ENCODE measurements around the gene CUL1.
A peak's percentile ranks its signal among the peaks of the same experiment; 100 is the strongest.

The CUL1 gene

DNA sequence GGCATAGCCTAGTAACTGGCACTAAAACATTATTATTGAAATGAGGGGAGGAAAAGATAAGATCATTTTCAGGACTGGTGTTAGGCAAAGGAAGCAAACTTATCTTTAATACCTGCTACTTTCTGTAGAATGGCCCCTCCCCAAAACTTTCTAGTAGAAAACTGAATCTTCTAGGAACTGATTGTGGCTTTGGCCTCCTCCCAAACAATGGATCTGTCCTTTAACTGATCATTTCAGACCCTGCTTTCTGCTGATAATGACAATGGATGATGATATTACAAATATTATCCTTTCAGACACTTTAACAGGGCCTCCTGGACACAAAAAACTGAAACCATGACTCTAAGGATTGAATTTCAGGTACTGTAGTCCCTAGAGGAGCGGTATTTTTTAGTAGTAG, 130.3 kb downstream of the CUL1 start:
- peak; percentile 29 for FAIRE-seq
- no peak for DNase-seq (ENCODE audit: insufficient read length, low spot score)
- TF ChIP-seq, protein P1, sequence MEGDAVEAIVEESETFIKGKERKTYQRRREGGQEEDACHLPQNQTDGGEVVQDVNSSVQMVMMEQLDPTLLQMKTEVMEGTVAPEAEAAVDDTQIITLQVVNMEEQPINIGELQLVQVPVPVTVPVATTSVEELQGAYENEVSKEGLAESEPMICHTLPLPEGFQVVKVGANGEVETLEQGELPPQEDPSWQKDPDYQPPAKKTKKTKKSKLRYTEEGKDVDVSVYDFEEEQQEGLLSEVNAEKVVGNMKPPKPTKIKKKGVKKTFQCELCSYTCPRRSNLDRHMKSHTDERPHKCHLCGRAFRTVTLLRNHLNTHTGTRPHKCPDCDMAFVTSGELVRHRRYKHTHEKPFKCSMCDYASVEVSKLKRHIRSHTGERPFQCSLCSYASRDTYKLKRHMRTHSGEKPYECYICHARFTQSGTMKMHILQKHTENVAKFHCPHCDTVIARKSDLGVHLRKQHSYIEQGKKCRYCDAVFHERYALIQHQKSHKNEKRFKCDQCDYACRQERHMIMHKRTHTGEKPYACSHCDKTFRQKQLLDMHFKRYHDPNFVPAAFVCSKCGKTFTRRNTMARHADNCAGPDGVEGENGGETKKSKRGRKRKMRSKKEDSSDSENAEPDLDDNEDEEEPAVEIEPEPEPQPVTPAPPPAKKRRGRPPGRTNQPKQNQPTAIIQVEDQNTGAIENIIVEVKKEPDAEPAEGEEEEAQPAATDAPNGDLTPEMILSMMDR (IDR thresholded peaks at IDR 0.05; ENCODE audit: insufficient read depth, missing control alignments), result no peak

DNA sequence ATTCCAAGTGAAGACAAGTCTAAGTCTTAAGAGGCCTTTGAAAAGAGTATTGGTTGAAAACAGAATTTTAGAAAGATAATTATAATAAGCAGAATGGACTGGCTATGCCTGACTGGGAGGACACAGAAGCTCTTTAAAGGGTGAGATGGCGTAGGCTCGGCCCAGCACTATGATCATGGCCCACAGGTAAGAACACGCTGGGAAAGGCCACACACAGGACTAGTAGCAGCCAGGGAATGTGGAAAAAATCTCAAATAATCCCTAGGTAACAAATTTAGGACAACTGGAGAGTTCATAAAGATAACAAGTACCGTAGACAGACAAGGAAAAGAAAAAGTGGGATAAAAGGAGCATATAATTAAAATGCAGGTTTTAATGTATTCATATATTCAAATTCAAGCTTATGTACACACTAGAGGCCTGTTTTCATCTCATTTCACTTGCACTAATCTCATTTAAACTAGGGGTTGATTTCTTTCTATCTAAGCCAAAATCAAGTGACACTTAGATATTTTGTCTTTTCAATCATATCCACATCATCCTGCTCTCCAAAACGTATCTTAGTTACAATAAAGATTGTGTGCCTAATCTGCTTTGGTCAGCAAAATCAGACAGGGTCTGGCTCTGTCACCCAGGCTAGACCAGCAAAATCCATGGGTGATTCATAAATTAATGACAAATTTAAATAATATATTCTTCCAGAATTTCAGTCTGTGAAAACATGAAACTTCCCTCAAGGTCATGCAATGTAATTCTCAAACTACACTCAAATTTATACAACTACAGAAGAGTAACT, 132.4 kb downstream of the CUL1 start:
- TF ChIP-seq, protein P1 (IDR thresholded peaks at IDR 0.05; ENCODE audit: insufficient read depth, missing control alignments), result no peak
- FAIRE-seq (peak; percentile 53), DNase-seq (ENCODE audit: insufficient read length, low spot score) (no peak)

DNA sequence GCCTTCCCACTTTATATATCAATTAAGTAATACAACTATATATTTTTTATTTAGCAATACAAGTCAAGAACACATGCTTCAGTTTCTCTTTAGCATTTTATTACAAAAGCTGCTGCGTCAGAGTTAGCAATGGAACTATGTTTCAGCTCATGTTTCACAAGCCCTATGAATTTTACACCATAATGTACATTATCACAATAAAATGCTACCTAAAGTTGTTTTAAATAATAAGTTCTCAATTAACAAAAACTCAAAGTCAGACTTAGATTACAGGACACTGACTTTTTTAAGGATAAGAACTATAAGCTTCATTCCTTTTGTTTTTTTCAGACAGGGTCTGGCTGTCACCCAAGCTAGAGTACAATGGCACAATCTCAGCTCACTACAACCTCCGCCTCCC, 133.1 kb downstream of the CUL1 start:
- no peak for FAIRE-seq
- DNase-seq (ENCODE audit: insufficient read length, low spot score), result no peak
- TF ChIP-seq, protein P1 (IDR thresholded peaks at IDR 0.05; ENCODE audit: insufficient read depth, missing control alignments), result no peak

DNA sequence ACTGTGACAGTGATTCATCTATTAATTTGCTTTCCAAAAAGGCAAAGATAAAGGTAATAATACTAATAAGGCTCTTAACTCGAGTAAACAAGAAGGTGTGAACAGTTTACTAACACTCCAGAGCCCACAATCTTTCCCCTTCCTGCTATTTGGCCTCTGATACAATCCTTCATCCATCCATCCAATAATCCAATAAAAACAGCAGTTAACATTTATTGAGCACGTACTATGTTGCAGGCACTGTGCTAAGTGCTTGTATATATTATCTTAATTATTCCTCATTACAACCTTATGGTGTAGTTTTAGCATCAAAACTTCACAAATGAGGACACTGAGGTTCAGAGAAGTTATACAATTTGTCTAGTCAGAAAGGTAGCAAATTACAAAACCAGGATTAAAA, 135.9 kb downstream of the CUL1 start:
- peak; percentile 32 for FAIRE-seq
- no peak for DNase-seq (ENCODE audit: insufficient read length, low spot score)
- TF ChIP-seq, protein P1 (IDR thresholded peaks at IDR 0.05; ENCODE audit: insufficient read depth, missing control alignments), result no peak

DNA sequence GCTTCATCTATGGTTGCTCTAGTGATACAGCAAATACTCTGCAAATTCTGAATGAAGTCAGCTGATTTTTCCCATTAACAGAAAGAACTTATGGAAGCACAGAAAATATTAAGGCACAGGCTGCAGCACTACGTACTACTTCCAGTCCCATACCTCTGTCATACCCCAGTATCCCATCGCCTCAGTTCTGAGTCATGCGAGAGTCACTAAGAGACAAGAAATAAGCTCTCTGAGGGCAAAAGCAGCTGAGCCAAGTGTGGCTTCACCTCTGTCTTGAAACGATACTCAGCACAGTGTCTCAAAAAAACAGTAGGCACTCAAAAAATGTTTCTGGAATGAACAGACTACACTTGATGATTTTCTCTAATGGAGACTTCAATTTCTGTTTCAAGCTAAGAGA, 137.2 kb downstream of the CUL1 start:
- DNase-seq (ENCODE audit: insufficient read length, low spot score) (no peak), FAIRE-seq (no peak)
- TF ChIP-seq, protein P1 (IDR thresholded peaks at IDR 0.05; ENCODE audit: insufficient read depth, missing control alignments), result no peak

DNA sequence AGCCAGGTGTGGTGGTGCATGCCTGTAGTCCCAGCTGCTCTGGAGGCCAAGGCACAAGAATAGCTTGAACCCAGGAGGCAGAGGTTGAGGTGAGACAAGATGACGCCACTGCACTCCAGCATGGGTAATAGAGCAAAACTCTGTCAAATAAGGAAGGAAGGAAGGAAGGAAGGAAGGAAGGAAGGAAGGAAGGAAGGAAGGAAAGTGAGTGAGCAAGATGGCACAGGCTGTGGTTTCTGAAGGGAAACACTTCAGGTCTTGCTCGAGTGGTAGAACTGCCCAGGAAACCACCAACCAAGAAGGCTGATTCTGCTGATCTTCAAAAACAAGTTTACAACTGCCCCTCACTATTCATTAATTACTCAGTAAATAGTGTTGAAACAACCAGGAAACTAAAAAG, 140.2 kb downstream of the CUL1 start:
- TF ChIP-seq, protein P1 (IDR thresholded peaks at IDR 0.05; ENCODE audit: insufficient read depth, missing control alignments), result no peak

More for the DNA sequence above, 140.2 kb downstream of the CUL1 start:
- FAIRE-seq, result no peak
- no peak for DNase-seq (ENCODE audit: insufficient read length, low spot score)
